ENCODE measurements around the gene ELANE. TPM values are rescaled to one million over a fixed set of nuclear protein-coding genes. Genes with fewer than 3 reads are reported as not detected.

ELANE gene
- total RNA-seq, 4 donors from 2014 or later = 2.4 to 2.8 TPM; not detected in 2

GRCh38 chr19:811506-812048, 40.5 kb upstream of the ELANE start:
- TF ChIP-seq CTCF (IDR thresholded peaks at IDR 0.05; ENCODE audit: low read depth) = no peak

GRCh38 chr19:812049-812746, 39.9 kb upstream of the ELANE start:
- TF ChIP-seq CTCF (IDR thresholded peaks at IDR 0.05; ENCODE audit: low read depth) = no peak

GRCh38 chr19:812747-813218, 39.3 kb upstream of the ELANE start:
- TF ChIP-seq CTCF (IDR thresholded peaks at IDR 0.05; ENCODE audit: low read depth) = no peak

GRCh38 chr19:813219-814151, 38.6 kb upstream of the ELANE start:
- TF ChIP-seq CTCF (IDR thresholded peaks at IDR 0.05; ENCODE audit: low read depth) = no peak

- TF ChIP-seq CTCF (IDR thresholded peaks at IDR 0.05; ENCODE audit: low read depth) = no peak
Observed at GRCh38 chr19:814152-815078, 37.7 kb upstream of the ELANE start.

- TF ChIP-seq CTCF (IDR thresholded peaks at IDR 0.05; ENCODE audit: low read depth) = no peak
Observed at GRCh38 chr19:815079-815774, 36.9 kb upstream of the ELANE start.
